HG03439 (cell line): ENCODE data around the gene KCNMA1.

Experiments used
- ATAC-seq: cut with Tn5 transposase; IDR thresholded peaks from one replicate; pipeline ENCODE4 v1.9.1; 2021; ENCODE audit warnings: mild to moderate bottlenecking, moderate library complexity; ENCODE audit not compliant: unreplicated experiment

Gene KCNMA1

GRCh38 chr10:77385315-77385714 is 252.3 kb downstream of the KCNMA1 start:
- no peak for ATAC-seq

DNA sequence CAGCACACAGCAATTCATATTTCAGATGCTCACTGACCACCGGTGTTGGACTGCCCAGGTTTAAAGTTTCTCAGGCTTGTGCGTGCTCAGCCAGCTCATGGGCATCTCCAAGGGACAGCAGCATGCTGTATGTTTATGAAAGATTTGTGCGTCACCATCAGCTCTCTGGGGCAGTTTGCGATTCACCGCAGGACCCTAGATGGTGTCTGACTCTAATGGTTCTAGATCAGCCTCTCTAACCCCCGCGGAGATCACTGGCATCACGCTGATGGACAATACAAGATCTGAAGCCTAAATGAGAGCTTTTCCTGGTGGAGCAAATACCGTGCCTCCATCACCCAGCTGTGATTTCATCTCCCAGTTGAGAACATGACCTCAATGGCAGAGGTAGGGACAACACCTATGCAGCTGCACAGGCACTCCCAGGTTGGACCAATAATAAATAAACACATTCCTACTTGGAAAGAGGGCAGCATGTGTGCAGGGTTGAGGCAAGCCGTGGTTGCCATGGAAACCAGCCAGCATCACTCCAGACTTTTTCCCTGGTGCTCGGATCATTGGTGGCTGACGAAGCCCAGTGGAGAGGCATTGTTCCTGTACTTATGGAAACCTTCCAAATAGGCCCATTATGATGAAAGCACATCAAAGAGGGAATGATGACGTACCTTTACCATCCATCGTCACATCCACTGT is 253.6 kb downstream of the KCNMA1 start:
- no peak for ATAC-seq

DNA sequence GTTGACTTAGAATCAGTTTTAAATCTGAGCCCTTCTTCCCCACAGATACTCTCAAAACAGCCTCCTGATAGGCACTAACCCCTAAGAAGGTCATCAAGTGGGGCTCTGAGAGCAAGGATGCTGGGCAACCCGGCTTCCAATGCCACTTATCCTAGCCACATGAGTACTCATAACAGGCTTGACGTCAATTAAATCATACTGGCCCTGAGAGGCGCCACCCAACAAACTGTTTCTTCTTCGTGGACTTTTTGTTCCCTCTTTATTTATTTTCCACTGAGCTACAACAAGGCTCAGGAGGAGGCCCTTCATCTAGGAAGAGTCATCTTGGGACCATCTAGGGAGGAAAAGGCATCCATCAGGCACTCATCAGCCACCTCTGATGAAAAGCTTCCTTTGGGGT is 255.9 kb downstream of the KCNMA1 start:
- ATAC-seq, result no peak

- no peak for ATAC-seq
These were observed 256.9 kb downstream of the KCNMA1 start for GRCh38 chr10:77380723-77381122.

- no peak for ATAC-seq
These were observed 257.4 kb downstream of the KCNMA1 start for GRCh38 chr10:77380191-77380590.

DNA sequence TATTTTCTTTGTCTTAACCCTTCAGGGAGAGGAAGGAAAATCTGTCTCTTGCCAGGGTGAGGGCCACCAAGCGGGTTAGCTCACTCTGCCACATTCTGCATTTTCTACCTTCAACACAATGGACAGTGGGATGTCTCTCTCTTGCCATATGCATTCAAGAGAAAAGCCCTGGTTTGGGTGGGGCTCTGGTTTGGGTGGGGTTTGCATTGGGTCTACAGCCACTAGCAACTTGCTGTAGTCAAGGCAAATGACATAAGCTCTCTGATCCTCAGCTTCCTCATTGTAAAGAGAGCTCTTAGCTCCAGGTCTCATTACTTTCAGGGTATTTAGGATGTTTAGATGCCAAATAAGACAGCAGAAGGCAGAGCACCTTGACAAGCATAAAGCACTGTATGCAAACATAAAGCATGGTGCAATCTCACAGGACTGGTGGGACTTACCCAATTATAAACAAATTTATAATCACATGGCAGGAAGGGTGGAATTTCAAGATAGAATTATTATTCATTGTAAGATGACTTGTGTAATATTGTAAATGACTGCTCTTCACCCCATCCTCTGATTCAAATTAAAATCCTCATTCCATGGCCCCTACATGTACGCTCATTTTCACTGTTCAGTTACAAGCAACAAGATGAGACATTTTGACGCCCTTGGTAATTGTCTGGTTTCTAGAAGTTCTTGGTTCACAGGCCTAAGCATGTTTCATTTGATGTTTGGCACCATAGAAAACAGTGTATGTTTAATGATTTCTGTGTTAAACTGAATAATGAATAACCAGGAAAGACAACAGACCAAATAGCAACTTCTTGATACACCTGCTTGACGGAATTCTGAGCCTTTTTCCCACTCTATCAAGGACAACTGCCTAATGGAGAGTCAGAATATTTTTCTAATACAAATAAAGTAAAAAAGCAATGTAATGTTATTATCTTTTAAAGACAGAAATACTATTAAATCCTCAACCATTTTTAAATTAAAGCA is 258.9 kb downstream of the KCNMA1 start:
- ATAC-seq, result no peak

DNA sequence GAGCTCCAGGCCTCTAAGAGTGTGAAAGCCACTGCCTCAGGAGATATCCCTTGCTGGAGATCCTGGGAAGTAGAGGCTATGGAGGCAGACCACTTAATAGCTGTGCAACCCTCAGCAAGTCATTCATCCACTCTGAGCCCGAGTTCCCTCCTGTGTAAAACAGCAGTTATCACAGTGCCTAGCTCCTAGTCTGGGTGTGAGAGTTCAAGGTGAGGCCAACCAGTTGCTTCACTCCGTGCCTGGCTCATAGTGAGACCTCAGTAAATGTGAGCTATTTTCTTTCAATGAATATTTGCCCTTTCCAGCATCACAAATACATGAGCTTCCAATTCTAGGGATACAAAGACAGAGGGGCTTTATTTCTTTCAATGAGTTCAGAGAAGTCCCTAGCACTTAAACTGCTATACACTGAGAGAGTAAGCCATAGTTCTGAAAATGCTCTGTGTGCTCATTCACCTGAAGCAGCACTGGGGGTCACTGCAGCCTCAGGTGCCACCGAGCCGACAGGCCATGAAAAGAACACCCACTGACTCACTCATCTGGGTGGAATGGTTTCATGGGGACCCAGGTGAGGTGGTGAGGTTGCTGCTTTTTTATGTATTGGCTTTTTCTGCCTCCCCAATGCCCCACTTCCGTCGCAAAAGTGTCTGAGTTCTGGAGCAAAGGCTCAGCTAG is 259.8 kb downstream of the KCNMA1 start:
- no peak for ATAC-seq

- ATAC-seq, result no peak
These were observed 260.6 kb downstream of the KCNMA1 start for GRCh38 chr10:77377034-77377433.

- no peak for ATAC-seq
These were observed 263.4 kb downstream of the KCNMA1 start for GRCh38 chr10:77374189-77374656.

GRCh38 chr10:77371848-77372799 is 265.5 kb downstream of the KCNMA1 start:
- ATAC-seq, result no peak

DNA sequence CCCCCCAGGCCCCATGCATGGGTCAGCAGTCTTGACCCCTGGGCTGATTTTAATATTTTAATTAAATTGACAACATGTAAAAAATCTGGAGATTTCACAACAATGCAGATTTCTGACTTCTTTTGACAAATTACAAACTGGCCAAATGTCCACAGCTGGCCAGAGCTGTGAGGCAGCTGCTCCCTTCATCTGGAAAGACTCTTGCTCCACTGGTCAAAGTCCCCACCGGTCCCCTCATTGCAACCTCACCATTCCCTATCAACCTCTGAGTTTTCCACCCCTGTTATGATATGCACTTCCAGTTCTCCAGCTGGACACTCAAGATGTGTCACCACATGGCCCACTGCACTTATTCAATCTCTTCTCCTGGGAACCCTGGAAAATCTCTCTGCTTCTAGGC is 266.2 kb downstream of the KCNMA1 start:
- ATAC-seq, result no peak

DNA sequence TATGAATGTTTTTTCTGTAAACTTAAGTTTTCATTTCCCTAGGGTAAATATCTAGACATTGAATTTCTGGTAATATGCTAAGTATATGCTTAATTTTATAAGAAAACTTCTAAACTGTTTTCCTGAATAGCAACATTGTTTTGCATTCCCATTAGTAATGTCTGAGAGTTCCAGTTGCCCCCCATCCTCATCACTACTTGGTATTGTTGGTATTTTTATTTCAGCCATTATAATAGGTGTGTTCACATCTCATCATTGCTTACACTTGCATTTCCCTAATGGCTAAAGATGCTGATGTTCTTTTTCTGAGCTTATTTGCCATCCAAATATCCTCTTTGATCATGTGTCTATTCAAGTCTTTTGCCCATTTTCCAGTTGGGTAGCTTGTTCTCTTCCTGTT is 269.6 kb downstream of the KCNMA1 start:
- ATAC-seq, result no peak

GRCh38 chr10:77363210-77363609 is 274.4 kb downstream of the KCNMA1 start:
- no peak for ATAC-seq

GRCh38 chr10:77361831-77362230 is 275.8 kb downstream of the KCNMA1 start:
- no peak for ATAC-seq

GRCh38 chr10:77361426-77361825 is 276.2 kb downstream of the KCNMA1 start:
- ATAC-seq, result no peak

- no peak for ATAC-seq
These were observed 276.8 kb downstream of the KCNMA1 start for GRCh38 chr10:77360835-77361234.

DNA sequence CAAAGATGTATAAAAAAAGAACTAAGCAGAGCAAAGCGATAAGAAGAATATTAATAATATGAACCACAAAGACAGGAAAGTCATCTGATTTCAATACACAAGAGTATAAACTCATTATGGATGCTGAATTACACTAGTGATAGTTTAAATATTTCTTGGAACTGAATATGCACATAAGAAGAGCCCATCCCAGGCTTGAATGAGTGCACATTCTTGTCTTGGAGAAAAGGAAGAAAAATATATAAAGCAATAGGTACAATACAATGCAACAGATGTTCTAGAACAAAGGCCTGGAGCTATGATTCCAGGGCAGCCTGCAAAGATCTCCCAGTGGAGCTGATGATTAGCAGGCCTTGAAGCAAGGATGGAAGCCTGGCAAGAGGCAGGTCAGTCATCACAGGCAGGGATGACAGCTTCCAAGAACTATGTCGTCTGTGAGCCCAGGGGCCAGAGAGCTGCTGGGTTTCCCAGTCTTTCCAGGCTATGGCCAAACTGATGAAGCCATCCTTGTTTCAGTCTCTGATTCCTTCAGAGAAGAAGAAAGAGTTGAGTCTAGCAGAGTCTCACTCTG is 277.6 kb downstream of the KCNMA1 start:
- no peak for ATAC-seq

- ATAC-seq, result no peak
These were observed 278.3 kb downstream of the KCNMA1 start for GRCh38 chr10:77359287-77359691.

DNA sequence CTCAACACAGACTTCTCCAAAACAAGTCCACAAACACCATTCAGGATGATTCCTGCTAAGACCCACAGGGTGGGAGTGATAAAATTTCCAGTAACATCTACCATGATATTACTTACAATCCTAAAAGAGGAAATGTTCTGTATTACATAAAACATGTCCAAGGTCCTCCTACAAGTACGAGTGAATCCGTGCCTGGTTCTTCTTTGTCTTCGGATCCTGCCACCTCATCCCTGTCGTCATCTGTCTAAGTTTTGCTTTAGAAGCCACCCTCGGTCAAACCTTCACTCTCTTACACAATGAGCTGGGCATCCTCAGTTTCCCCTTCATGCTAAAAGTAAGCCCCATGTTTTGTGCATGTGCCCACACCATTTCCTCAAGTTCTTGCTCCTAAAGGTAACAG is 279.0 kb downstream of the KCNMA1 start:
- no peak for ATAC-seq
